ENCODE data around the gene CD96.
A peak's percentile ranks its signal among the peaks of the same experiment; 100 is the strongest.
"Not testable (repeated sequence)": the region's sequence is repeated elsewhere in the genome, so short reads cannot be mapped to it uniquely, and the experiment has no call there.

The CD96 gene

GRCh38 chr3:111629018-111629417 is 87.0 kb downstream of the CD96 start:
- DNase-seq = not testable (repeated sequence)

- DNase-seq = not testable (repeated sequence)
Measured at GRCh38 chr3:111630638-111631037, 88.6 kb downstream of the CD96 start.

DNA sequence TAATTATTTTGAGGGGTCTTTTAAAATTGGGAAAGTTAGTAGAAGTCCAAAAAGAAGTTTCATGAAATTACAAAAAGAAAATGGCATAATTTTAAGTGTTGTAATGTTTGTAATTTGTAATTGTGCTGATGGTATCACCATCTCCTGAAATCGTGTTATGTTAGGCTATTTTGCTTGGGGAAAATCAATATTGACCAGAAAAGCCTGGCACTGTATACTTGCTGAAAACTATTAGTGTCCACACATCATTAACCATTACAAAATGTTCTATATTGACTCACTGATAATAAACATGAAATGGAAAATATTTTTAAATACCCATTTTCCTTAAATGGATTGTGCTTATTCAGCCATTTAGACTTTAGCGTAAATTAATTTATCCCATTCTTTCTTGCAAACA is 93.4 kb downstream of the CD96 start:
- DNase-seq = no peak

DNA sequence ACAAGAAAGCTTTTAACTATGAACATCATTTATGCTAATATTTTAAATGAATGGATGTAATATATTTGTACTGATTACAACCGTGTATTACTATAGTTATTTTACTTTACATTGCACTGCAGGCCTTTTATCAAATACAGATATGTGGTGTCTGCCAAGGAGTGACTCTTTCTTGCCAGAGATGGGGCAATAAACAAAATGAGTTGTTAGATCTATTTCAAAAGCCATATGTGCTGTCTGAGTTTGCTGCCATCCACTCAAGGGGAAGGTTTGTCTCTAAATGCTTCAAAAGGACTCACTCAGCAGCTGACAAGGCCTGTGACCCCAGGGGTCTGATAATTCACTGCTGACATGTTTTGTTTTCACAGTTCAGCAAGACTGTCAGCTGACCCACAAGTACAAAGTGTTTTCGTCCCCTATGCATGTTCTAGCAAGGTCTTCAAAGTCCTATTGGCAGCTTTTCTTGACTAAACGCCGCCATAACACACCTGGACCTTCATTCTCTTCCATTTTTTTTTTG is 94.4 kb downstream of the CD96 start:
- no peak for DNase-seq

DNA sequence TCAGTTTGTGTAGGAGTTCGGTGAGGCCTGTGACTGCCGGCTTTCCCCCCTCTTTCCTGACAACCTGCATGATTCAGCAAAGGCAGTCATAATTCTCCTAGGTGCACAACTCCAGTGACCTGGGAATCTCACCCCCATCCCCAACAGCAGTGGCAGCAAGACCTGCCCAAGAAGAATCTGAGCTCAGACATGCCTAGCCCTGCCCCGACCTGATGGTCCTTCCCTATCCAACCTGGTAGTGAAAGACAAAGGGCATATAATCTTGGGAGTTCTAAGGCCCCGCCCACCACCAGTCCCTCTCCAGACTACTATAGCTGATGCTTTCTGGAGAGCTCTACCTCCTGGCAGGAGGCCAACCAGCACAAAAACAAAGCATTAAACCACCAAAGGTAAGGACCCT is 97.3 kb downstream of the CD96 start:
- no peak for DNase-seq

- DNase-seq = no peak
Measured at GRCh38 chr3:111648991-111649579, 107.1 kb downstream of the CD96 start.

DNA sequence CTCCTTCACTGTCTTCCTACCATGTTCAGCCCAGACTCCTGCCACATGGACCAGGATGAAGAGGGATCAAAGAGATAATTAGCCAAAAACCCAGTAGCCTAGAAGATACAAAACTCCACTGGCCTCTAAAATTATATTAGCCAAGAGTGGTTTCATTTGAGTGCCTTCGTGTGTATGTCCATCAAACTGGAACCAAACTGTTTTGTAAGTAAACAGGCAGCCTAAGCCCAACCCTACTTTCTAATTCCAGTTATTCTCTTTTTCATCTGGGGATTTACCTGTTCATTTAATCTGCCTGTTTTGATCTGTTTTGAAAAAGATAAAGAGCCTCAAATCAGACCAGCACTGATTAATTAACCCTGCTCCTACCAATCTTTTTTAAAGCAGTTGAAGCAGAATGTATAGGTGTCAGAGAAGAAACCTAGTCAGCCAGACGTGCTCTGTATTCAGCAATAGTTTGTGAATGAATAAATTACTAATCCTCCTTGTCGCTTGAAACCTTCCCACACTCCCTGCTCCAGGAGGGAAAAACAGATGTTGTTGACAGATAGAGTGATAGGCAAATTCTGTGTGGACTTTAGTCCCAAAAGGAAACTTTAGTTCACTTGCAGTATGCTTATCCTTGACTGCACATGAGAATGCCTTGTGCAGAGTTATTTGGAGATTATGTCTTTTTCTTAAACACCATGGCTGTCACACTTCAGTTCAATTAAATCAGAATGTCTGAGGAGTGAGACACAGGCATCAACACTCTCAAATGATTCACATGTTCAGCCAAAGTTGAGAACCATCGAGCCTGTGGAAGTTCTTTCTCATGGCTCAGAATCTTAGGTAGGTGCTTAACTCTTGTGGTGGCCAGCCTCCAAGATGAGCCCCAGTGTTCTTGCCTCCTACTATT is 108.6 kb downstream of the CD96 start:
- no peak for DNase-seq

DNA sequence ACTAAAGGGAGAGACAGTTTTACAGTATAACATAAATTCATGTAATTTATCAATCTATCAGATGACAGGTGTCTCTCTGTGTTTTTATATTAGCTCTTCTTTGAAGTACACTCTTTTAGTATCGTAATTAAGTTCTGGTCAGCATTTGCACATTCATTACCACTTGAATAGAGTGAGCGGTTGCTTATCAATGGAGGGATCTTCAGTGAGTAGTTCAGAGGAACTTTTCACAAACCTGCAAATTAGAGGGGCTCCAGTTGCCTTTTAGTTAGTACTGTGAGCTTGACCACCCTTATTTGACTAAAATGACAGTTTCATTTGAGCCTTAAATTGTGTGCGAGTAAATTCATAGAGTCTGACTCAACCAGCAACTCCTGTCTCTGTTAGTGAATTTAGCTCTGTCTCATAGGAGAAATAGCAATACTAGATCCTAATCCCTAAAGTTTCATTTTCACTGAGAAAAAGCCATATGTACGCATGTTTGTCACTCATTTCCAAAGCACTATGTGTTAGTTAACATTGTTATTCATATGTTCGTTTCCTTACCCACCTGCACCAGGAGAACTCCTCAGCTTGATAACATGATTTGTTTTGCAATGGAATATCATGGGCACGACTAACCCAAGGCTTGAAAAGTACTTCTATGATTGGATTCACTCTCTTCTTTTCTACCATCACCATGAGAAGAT is 110.6 kb downstream of the CD96 start:
- no peak for DNase-seq

- no peak for DNase-seq
Measured at GRCh38 chr3:111653766-111654165, 111.8 kb downstream of the CD96 start.

- no peak for DNase-seq
Measured at GRCh38 chr3:111662012-111662411, 120.0 kb downstream of the CD96 start.

DNA sequence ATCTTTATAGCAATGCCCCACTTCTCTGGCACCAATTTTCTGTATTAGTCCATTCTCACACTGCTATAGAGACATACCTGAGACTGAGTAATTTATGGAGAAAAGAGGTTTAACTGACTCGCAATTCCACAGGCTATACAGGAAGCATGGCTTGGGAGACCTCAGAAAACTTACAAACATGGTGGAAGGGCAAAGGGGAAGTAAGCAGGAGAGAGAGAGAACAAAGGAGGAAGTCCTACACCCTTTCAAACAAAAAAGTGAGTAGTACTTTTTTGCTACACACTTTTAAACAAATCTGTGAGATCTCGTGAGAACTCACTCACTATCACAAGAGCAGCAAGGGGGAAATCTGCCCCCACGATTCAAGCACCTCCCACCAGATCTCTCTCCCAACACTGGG is 120.9 kb downstream of the CD96 start:
- DNase-seq = no peak

- DNase-seq = no peak
Measured at GRCh38 chr3:111666041-111666735, 124.2 kb downstream of the CD96 start.

DNA sequence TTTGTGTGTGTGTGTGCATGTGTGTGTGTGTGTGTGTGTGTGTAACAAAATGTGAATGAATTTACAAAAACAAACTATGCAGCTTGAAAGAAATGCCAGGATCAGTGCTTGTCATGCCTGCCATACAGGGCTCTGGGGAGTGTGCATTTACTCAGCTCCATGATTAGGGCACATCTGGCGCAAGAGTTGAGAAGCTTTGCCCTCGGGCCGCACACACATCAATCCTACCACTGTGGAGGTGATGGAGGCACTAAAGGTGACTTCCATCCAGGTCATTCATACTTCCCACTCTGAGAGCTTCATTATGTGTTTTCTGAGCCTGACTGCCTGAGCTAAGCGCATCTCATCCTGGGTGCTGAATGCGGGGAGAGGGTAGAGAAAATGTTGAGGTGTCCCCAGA is 125.2 kb downstream of the CD96 start:
- no peak for DNase-seq

GRCh38 chr3:111667621-111668239 is 125.7 kb downstream of the CD96 start:
- DNase-seq = peak; percentile 62

GRCh38 chr3:111668326-111668725 is 126.3 kb downstream of the CD96 start:
- no peak for DNase-seq

- DNase-seq = no peak
Measured at GRCh38 chr3:111668888-111669488, 127.0 kb downstream of the CD96 start.

GRCh38 chr3:111669926-111670630 is 128.1 kb downstream of the CD96 start:
- DNase-seq = no peak

DNA sequence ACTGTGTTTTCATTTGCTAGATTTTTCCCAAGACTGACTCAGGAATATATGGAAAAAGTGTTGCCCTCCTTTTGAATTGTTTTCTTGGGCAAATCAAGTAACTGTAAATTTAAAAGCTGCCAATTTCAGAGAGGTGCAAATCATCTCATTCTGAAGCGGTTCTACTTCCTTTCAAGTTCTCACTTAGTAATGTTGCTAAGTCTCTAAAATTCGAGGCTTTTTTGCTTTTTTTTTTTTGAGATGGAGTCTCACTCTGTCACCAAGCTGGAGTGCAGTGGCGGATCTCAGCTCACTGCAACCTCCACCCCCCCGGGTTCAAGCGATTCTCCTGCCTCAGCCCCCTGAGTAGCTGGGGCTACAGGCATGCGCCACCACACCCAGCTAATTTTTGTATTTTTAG is 130.5 kb downstream of the CD96 start:
- not testable (repeated sequence) for DNase-seq

DNA sequence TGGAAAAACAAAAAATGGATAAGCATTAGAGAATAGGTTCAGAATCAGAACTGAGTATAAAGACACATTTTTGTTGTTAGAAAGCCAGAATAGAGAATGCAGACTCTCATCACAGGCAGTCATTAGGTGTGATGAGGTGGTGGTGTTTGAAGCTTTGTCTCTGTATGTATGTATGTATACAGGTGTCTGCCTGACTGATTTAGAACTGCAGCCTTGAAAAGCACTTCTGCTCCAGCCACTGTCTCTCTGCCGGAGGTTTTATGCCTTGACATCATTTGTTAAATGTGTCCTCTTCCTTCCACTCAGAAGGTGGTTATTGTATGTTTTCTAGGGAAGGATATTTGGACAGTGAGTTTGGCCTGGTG is 133.8 kb downstream of the CD96 start:
- DNase-seq = no peak

DNA sequence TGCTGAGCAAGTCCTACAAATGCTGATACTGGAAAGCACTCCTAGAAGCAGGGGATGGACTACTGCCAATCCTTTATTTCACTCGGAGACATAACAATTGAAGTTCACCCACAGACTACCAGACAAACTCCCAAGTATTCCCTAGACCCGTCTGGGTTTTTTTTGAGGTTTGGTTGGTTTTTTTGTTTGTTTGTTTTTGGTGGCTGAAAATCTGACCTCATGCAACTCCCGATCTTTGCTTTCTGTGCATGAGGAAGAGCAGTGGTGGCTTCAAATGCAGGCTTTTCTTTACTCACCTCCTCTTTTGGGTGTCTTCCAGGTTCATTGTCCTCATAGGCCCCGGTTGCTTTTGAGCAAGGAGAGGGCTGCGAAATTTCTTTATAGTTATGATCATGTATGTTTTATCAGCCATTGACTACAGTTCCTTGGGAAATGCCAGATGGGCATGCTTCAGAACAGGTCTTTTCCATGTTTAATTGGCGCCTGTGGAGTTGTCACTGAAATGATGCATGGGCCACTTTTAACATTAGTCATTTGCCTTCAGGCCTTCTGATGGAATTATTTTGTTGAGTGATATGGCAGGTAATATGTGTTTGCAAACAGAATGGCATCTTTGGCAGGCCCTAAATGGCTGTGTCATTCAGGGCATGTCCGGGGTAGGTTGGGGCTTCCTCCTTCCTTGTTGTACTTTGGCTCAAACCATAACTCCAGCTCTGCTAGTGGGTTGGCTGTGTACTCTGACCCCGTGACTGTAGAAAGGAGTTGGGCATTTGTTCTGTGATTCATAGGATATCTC is 134.4 kb downstream of the CD96 start:
- DNase-seq = no peak

- DNase-seq = no peak
Measured at GRCh38 chr3:111677007-111677392, 135.0 kb downstream of the CD96 start.

Data from activated gamma-delta T cell treated with Interleukin-2 at 50 U/mL for 16 hours (primary cell).